HG03045 (cell line): ENCODE results near the gene GRK3.

Experiments used
- ATAC-seq: cut with Tn5 transposase; IDR thresholded peaks from one replicate; pipeline ENCODE4 v1.9.1; 2021; ENCODE audit warnings: mild to moderate bottlenecking, moderate library complexity; ENCODE audit not compliant: unreplicated experiment

Gene GRK3

GRCh38 chr22:25750569-25751173, 186.2 kb downstream of the GRK3 start:
- ATAC-seq: no peak

GRCh38 chr22:25751174-25751581, 186.7 kb downstream of the GRK3 start:
- ATAC-seq: no peak

GRCh38 chr22:25752615-25753214, 188.2 kb downstream of the GRK3 start:
- ATAC-seq: no peak

GRCh38 chr22:25753252-25753651, 188.8 kb downstream of the GRK3 start:
- ATAC-seq: no peak

- no peak for ATAC-seq
These were observed 190.2 kb downstream of the GRK3 start for GRCh38 chr22:25754527-25755202.

- ATAC-seq: no peak
These were observed 193.2 kb downstream of the GRK3 start for GRCh38 chr22:25757686-25758085.

- ATAC-seq: no peak
These were observed 193.8 kb downstream of the GRK3 start for GRCh38 chr22:25758316-25758715.

- ATAC-seq: no peak
These were observed 195.4 kb downstream of the GRK3 start for GRCh38 chr22:25759825-25760231.

- no peak for ATAC-seq
These were observed 195.8 kb downstream of the GRK3 start for GRCh38 chr22:25760294-25760693.

GRCh38 chr22:25760848-25761595, 196.5 kb downstream of the GRK3 start:
- ATAC-seq: no peak

GRCh38 chr22:25762147-25762546, 197.7 kb downstream of the GRK3 start:
- ATAC-seq: no peak

- ATAC-seq: no peak
These were observed 198.8 kb downstream of the GRK3 start for GRCh38 chr22:25763239-25763777.

GRCh38 chr22:25764270-25765015, 200.0 kb downstream of the GRK3 start:
- ATAC-seq: no peak

GRCh38 chr22:25765016-25765367, 200.5 kb downstream of the GRK3 start:
- ATAC-seq: no peak

- no peak for ATAC-seq
These were observed 201.3 kb downstream of the GRK3 start for GRCh38 chr22:25765801-25766200.

GRCh38 chr22:25766418-25766817, 201.9 kb downstream of the GRK3 start:
- ATAC-seq: no peak

- no peak for ATAC-seq
These were observed 205.9 kb downstream of the GRK3 start for GRCh38 chr22:25770333-25770732.

- no peak for ATAC-seq
These were observed 207.8 kb downstream of the GRK3 start for GRCh38 chr22:25772288-25772687.

- ATAC-seq: no peak
These were observed 210.1 kb downstream of the GRK3 start for GRCh38 chr22:25774575-25775026.

GRCh38 chr22:25775531-25775930, 211.1 kb downstream of the GRK3 start:
- no peak for ATAC-seq

GRCh38 chr22:25777411-25777810, 212.9 kb downstream of the GRK3 start:
- ATAC-seq: no peak
